GM12891 (cell line): ENCODE measurements around the gene CS.

Source experiments
- DNase-seq: peaks from one replicate; pipeline ENCODE4 v3.0.0; 2011; ENCODE audit warnings: low spot score; ENCODE audit not compliant: insufficient read length
- FAIRE-seq: peaks from 2 replicates; lab custom pipeline; 2011; peaks lifted over from hg19 to GRCh38; lab: Jason Lieb, UNC
- PAX5 ChIP-seq: IDR thresholded peaks from 2 replicates; pipeline ENCODE4 v1.6.1; 2011; ENCODE audit warnings: low read length, moderate library complexity, mild to moderate bottlenecking; ENCODE audit not compliant: insufficient read depth, severe bottlenecking
- POLR2A ChIP-seq: IDR thresholded peaks from 2 replicates; pipeline ENCODE4 v1.6.1; 2011; ENCODE audit warnings: low read depth, low read length, control low read depth
- POLR2AphosphoS5 ChIP-seq: IDR thresholded peaks from 2 replicates; pipeline ENCODE4 v1.6.1; 2011; ENCODE audit warnings: low read depth, low read length, control low read depth
- POU2F2 ChIP-seq: IDR thresholded peaks from 2 replicates; pipeline ENCODE4 v1.6.1; 2011; ENCODE audit warnings: low read depth, mild to moderate bottlenecking, control low read depth, low read length, moderate library complexity
- SPI1 ChIP-seq: IDR thresholded peaks from 2 replicates; pipeline ENCODE4 v1.6.1; 2011; ENCODE audit warnings: low read depth, low read length, control low read depth
- TAF1 ChIP-seq: IDR thresholded peaks from 2 replicates; pipeline ENCODE4 v1.6.1; 2011; ENCODE audit warnings: low read depth, low read length, control low read depth

The CS gene

DNA sequence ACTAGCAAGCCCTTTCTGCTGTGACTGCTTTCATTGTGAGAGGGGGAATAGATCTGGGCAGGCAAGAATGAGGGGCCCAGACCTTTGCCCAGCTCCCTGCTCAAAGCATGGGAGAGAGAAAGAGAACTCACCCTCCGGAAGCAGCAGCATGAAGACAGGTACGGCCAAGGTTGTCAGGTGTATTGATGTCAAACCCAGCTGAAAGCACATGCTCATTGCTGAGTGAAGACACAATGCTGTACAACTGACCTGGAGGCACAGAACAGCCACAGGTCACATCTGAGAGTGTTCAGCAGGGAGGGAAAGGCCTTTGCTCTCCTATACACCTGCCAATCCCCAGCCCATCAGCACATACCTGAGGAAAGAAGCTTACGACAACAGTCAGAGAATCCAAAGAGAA, 47.5 kb downstream of the CS start:
- FAIRE-seq, result no peak
- DNase-seq, result no peak
- TF ChIP-seq POLR2AphosphoS5 (no peak), PAX5 (no peak), SPI1 (no peak)

DNA sequence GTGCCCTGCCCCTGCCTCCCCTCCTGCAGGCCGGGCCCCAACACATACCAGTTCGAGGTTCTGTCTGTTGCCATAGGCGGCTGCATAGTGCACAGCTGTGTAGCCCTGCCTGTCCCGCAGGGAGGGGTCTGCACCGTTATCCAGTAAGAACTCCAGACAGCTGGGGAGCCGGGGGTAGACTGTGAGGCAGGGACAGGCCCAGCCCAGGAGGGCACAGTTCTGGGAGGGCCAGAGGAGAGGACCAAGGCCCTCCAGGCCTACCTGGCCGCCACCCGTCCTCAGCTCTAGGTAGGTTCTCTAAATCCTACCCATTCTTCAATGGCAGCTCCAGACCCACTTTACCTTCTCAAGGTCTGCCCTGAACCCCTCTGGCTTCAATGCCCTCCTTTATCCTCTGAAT, 51.4 kb downstream of the CS start:
- FAIRE-seq (no peak), DNase-seq (no peak)
- TF ChIP-seq POU2F2 (no peak), POLR2AphosphoS5 (no peak), PAX5 (no peak), POLR2A (no peak), TAF1 (no peak), SPI1 (no peak)

GRCh38 chr12:56247923-56248322, 52.2 kb downstream of the CS start:
- FAIRE-seq, result no peak
- no peak for DNase-seq
- no peak for TF ChIP-seq POLR2A
- TF ChIP-seq PAX5, result no peak
- no peak for TF ChIP-seq POU2F2

- no peak for DNase-seq
- FAIRE-seq, result no peak
- TF ChIP-seq TAF1 (no peak), SPI1 (no peak), POLR2AphosphoS5 (no peak), PAX5 (no peak), POU2F2 (no peak), POLR2A (no peak)
These were observed 55.6 kb downstream of the CS start for GRCh38 chr12:56244494-56244893.

DNA sequence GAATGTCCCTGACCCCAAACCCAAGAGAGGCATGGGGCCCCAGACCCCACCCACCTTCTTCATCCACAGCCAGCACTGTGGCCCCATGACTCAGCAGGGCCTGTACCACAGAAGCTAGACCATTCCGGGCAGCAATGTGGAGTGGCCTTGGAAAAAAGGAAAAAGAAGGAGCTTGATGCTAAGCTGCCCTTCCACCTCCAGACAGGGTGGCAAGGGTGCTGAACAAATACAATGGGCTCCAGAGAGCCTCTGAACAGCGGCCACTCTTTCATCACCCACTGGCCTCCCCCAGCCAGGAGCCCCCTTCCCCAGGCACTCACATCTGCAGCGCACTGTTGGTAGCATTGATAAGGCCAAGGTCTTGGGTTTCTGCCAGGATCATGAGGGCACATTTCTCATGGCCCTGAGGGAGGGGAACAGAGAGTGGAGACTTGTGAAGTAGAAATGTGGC, 56.4 kb downstream of the CS start:
- FAIRE-seq, result no peak
- no peak for DNase-seq
- TF ChIP-seq PAX5, result no peak
- no peak for TF ChIP-seq POLR2AphosphoS5
- TF ChIP-seq TAF1, result no peak
- no peak for TF ChIP-seq POLR2A
- TF ChIP-seq SPI1, result no peak
- TF ChIP-seq POU2F2, result no peak

- TF ChIP-seq SPI1, result no peak
- no peak for TF ChIP-seq POLR2A
- TF ChIP-seq POU2F2, result no peak
- TF ChIP-seq PAX5, result no peak
- TF ChIP-seq TAF1, result no peak
- TF ChIP-seq POLR2AphosphoS5, result no peak
- FAIRE-seq (no peak), DNase-seq (no peak)
These were observed 57.1 kb downstream of the CS start for GRCh38 chr12:56242986-56243385.

GRCh38 chr12:56241424-56242303, 58.5 kb downstream of the CS start:
- no peak for TF ChIP-seq PAX5
- no peak for TF ChIP-seq POLR2AphosphoS5
- no peak for TF ChIP-seq POLR2A
- TF ChIP-seq SPI1, result no peak
- no peak for TF ChIP-seq TAF1
- no peak for TF ChIP-seq POU2F2
- no peak for DNase-seq
- no peak for FAIRE-seq

- DNase-seq (no peak), FAIRE-seq (no peak)
- TF ChIP-seq PAX5 (no peak), POLR2A (no peak), POLR2AphosphoS5 (no peak), SPI1 (no peak), POU2F2 (no peak), TAF1 (no peak)
These were observed 62.6 kb downstream of the CS start for GRCh38 chr12:56237552-56237951.

DNA sequence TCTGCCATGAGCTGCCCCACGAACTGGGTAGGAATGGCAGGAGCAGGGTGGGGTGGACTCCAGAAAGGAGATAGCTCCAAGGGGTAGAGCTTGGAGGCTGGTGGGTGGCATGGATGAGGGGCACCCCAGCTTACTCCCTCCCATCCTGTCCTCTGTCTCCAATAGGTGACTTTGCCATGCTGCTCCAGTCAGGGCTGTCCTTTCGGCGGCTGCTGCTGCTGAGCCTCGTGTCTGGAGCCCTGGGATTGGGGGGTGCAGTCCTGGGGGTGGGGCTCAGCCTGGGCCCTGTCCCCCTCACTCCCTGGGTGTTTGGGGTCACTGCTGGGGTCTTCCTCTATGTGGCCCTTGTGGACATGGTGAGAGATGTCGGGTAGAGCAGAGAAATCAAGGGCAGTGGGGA, 63.1 kb downstream of the CS start:
- no peak for TF ChIP-seq POU2F2
- TF ChIP-seq POLR2AphosphoS5, result 0 out of 2 replicates have a peak, but pooled peaks have one; percentile 6
- DNase-seq, result no peak
- FAIRE-seq, result no peak

GRCh38 chr12:56236091-56236490, 64.0 kb downstream of the CS start:
- no peak for TF ChIP-seq POU2F2
- no peak for TF ChIP-seq TAF1
- TF ChIP-seq POLR2AphosphoS5, result no peak
- TF ChIP-seq POLR2A, result no peak
- no peak for TF ChIP-seq PAX5
- FAIRE-seq (no peak), DNase-seq (no peak)
